Measurements from ENCODE around the gene DLX6.

DLX6 gene

DNA sequence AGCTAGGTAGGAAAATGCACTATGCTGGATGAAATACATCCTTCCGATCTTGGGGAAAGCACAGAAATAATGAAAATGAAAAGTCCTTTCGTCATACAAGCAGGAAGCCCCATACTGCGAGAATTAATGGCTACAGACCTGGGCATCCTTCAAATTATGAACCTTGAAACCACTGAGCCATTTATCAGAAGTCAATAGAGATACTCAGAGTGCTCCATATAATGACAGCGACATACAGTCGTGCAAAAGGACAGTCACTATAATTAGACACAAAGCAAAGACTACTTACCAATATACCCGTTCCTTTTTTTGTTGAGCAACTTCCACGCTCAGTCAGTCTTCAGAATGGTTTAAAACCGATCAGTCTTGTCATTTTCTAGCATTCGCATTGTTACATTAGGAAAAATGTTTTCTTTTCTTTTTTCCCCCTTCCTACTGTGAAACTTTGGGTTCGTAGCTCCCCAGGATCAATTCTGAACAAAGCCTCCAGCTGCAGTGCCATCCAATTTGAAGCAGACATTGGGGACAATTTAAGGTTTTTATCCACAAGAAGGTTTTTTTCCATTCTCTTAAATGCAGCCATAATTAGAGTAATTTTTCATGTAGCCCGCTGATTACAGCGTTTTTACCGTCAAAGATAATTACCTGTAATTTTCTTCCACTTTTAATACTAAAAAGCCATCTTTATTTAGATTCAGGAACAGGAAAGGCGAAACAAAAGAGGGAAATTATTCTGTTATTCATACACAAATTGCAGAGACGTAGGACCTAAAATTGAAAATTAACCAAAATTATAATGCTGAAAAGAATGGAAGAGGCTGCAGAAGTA is 6.4 kb downstream of the DLX6 start:
- H3K4me1 ChIP-seq (ENCODE audit: control insufficient read depth, insufficient read depth, low read length): peaks cover 9% of the 10 kb centered on the region
- no peak overlapping the region for H3K27ac ChIP-seq (ENCODE audit: insufficient read depth, low read depth, low read length, poor library complexity, severe bottlenecking)
- H3K9me3 ChIP-seq (ENCODE audit: control insufficient read depth, low read length): no peaks in the 10 kb centered on the region
- WGBS, 2 experiments: 15 to 19% methylated on average over 15 of the region's 15 CpGs
- no peaks in the 10 kb centered on the region for H3K36me3 ChIP-seq (ENCODE audit: control insufficient read depth, insufficient read depth, low read length)
- H3K27me3 ChIP-seq (ENCODE audit: control insufficient read depth, insufficient read depth, low read length, poor library complexity, severe bottlenecking): peaks cover 100% of the 10 kb centered on the region
- no peak overlapping the region for H3K4me3 ChIP-seq (ENCODE audit: insufficient read depth, low read depth, low read length)

GRCh38 chr7:97012365-97013133 is 7.2 kb downstream of the DLX6 start:
- Histone ChIP-seq H3K4me1 (ENCODE audit: control insufficient read depth, insufficient read depth, low read length) (peaks cover 16% of the 10 kb centered on the region), H3K36me3 (ENCODE audit: control insufficient read depth, insufficient read depth, low read length) (no peaks in the 10 kb centered on the region), H3K27me3 (ENCODE audit: control insufficient read depth, insufficient read depth, low read length, poor library complexity, severe bottlenecking) (peaks cover 100% of the 10 kb centered on the region), H3K9me3 (ENCODE audit: control insufficient read depth, low read length) (no peaks in the 10 kb centered on the region), H3K4me3 (ENCODE audit: insufficient read depth, low read depth, low read length) (no peak overlapping the region), H3K27ac (ENCODE audit: insufficient read depth, low read depth, low read length, poor library complexity, severe bottlenecking) (no peak overlapping the region)
- WGBS, 2 experiments: 2 to 3% methylated on average over 19 to 21 of the region's 21 CpGs

- WGBS, 2 experiments: 2 to 3% methylated on average over 17 to 20 of the region's 20 CpGs
- Histone ChIP-seq H3K27ac (ENCODE audit: insufficient read depth, low read depth, low read length, poor library complexity, severe bottlenecking) (no peak overlapping the region), H3K4me1 (ENCODE audit: control insufficient read depth, insufficient read depth, low read length) (peaks cover 22% of the 10 kb centered on the region), H3K4me3 (ENCODE audit: insufficient read depth, low read depth, low read length) (no peak overlapping the region), H3K27me3 (ENCODE audit: control insufficient read depth, insufficient read depth, low read length, poor library complexity, severe bottlenecking) (peaks cover 100% of the 10 kb centered on the region), H3K36me3 (ENCODE audit: control insufficient read depth, insufficient read depth, low read length) (no peaks in the 10 kb centered on the region), H3K9me3 (ENCODE audit: control insufficient read depth, low read length) (no peaks in the 10 kb centered on the region)
Measured at GRCh38 chr7:97013134-97013844, 7.9 kb downstream of the DLX6 start.

DNA sequence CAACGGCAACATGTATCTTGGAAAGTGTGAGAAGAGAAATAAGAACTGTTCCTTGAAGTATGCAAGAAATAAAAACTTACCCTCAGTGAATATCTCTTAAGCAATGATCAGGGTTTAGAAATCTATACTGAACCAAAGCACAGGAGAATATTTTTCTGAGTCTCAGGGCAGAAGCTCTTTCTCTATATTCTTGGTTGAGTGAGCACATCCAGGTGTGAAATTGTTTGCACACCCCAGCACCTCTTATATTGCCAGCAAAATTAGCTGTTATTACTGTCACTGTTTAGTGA is 8.4 kb downstream of the DLX6 start:
- Histone ChIP-seq H3K36me3 (ENCODE audit: control insufficient read depth, insufficient read depth, low read length) (no peaks in the 10 kb centered on the region), H3K9me3 (ENCODE audit: control insufficient read depth, low read length) (no peaks in the 10 kb centered on the region), H3K27me3 (ENCODE audit: control insufficient read depth, insufficient read depth, low read length, poor library complexity, severe bottlenecking) (peaks cover 100% of the 10 kb centered on the region), H3K4me3 (ENCODE audit: insufficient read depth, low read depth, low read length) (no peak overlapping the region), H3K4me1 (ENCODE audit: control insufficient read depth, insufficient read depth, low read length) (peaks cover 22% of the 10 kb centered on the region), H3K27ac (ENCODE audit: insufficient read depth, low read depth, low read length, poor library complexity, severe bottlenecking) (no peak overlapping the region)
- 78% methylated on average over 1 of the region's 1 CpG; no CpG with 5 or more reads in 1 of the 2 experiments for WGBS, 2 experiments

GRCh38 chr7:97014145-97014750 is 8.9 kb downstream of the DLX6 start:
- WGBS, 2 experiments: 25 to 27% methylated on average over 5 of the region's 5 CpGs
- peaks cover 100% of the 10 kb centered on the region for H3K27me3 ChIP-seq (ENCODE audit: control insufficient read depth, insufficient read depth, low read length, poor library complexity, severe bottlenecking)

GRCh38 chr7:97015279-97015678 is 9.9 kb downstream of the DLX6 start:
- Histone ChIP-seq H3K4me3 (ENCODE audit: insufficient read depth, low read depth, low read length) (no peak overlapping the region), H3K27me3 (ENCODE audit: control insufficient read depth, insufficient read depth, low read length, poor library complexity, severe bottlenecking) (peaks cover 100% of the 10 kb centered on the region), H3K27ac (ENCODE audit: insufficient read depth, low read depth, low read length, poor library complexity, severe bottlenecking) (no peak overlapping the region), H3K9me3 (ENCODE audit: control insufficient read depth, low read length) (no peaks in the 10 kb centered on the region), H3K36me3 (ENCODE audit: control insufficient read depth, insufficient read depth, low read length) (no peaks in the 10 kb centered on the region), H3K4me1 (ENCODE audit: control insufficient read depth, insufficient read depth, low read length) (peaks cover 22% of the 10 kb centered on the region)
- WGBS, 2 experiments: 17 to 21% methylated on average over 3 of the region's 3 CpGs

More at GRCh38 chr7:97014145-97014750, 8.9 kb downstream of the DLX6 start:
- H3K4me3 ChIP-seq (ENCODE audit: insufficient read depth, low read depth, low read length): no peak overlapping the region
- no peaks in the 10 kb centered on the region for H3K9me3 ChIP-seq (ENCODE audit: control insufficient read depth, low read length)
- no peaks in the 10 kb centered on the region for H3K36me3 ChIP-seq (ENCODE audit: control insufficient read depth, insufficient read depth, low read length)
- H3K4me1 ChIP-seq (ENCODE audit: control insufficient read depth, insufficient read depth, low read length): peaks cover 22% of the 10 kb centered on the region
- no peak overlapping the region for H3K27ac ChIP-seq (ENCODE audit: insufficient read depth, low read depth, low read length, poor library complexity, severe bottlenecking)

- no peak overlapping the region for H3K4me3 ChIP-seq (ENCODE audit: insufficient read depth, low read depth, low read length)
- 6 to 9% methylated on average over 10 to 12 of the region's 12 CpGs for WGBS, 2 experiments
- no peaks in the 10 kb centered on the region for H3K36me3 ChIP-seq (ENCODE audit: control insufficient read depth, insufficient read depth, low read length)
- H3K27ac ChIP-seq (ENCODE audit: insufficient read depth, low read depth, low read length, poor library complexity, severe bottlenecking): no peak overlapping the region
- no peaks in the 10 kb centered on the region for H3K9me3 ChIP-seq (ENCODE audit: control insufficient read depth, low read length)
- H3K27me3 ChIP-seq (ENCODE audit: control insufficient read depth, insufficient read depth, low read length, poor library complexity, severe bottlenecking): peaks cover 100% of the 10 kb centered on the region
- peaks cover 26% of the 10 kb centered on the region for H3K4me1 ChIP-seq (ENCODE audit: control insufficient read depth, insufficient read depth, low read length)
Measured at GRCh38 chr7:97015756-97016380, 10.5 kb downstream of the DLX6 start.

GRCh38 chr7:97016381-97017191 is 11.2 kb downstream of the DLX6 start:
- Histone ChIP-seq H3K27me3 (ENCODE audit: control insufficient read depth, insufficient read depth, low read length, poor library complexity, severe bottlenecking) (peaks cover 100% of the 10 kb centered on the region), H3K9me3 (ENCODE audit: control insufficient read depth, low read length) (no peaks in the 10 kb centered on the region), H3K4me3 (ENCODE audit: insufficient read depth, low read depth, low read length) (peak overlapping the region; percentile 33), H3K27ac (ENCODE audit: insufficient read depth, low read depth, low read length, poor library complexity, severe bottlenecking) (no peak overlapping the region), H3K36me3 (ENCODE audit: control insufficient read depth, insufficient read depth, low read length) (no peaks in the 10 kb centered on the region), H3K4me1 (ENCODE audit: control insufficient read depth, insufficient read depth, low read length) (peaks cover 31% of the 10 kb centered on the region)
- WGBS, 2 experiments: 1% methylated on average over 54 to 55 of the region's 55 CpGs

Measured in ectodermal cell (in vitro differentiated cells).